ENCODE measurements around the gene ACD.

The ACD gene

DNA sequence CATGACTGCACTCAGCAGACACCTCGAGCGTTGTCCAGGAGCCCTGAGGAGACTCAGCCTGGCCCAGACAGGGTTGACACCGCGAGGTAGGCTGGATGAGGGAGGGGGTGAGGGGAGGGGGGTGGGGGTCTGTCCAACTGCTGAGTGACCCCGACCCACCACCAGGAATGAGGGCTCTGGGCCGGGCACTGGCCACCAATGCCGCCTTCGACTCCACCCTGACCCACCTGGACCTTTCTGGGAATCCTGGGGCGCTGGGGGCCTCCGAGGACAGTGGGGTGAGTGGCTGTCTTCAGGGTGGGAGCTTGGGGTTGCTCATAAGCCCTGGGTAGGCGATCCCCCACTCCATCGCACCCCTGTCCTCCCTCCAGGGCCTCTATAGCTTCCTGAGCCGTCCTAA, 12.4 kb downstream of the ACD start:
- no peaks in the 10 kb centered on the region for H3K36me3 ChIP-seq (ENCODE audit: control insufficient read depth in 2 of 2, insufficient read depth in 1 of 2, low read length in 2 of 2)
- H3K4me3 ChIP-seq (ENCODE audit: low read depth, low read length): no peak overlapping the region
- ChIA-PET CTCF (interaction anchor here (0.9 to 9.9 kb wide), 3 partner anchors 97 to 126 kb away, joined by 3 to 119 read pairs (median 73); no protein-coding TSS in a partner anchor), POLR2A (interaction anchor here (0.7 kb wide), 1 partner anchor 296 kb away, joined by 4 read pairs; no protein-coding TSS in a partner anchor)
- TF ChIP-seq ZNF335 (tag by site-specific recombination; conservative IDR thresholded peaks at IDR 0.05): no peak
- TF ChIP-seq ZNF140 (tag by site-specific recombination; IDR thresholded peaks at IDR 0.05): no peak
- no peak for TF ChIP-seq ZSCAN5A (tag by site-specific recombination; IDR thresholded peaks at IDR 0.05)
- TF ChIP-seq ZNF311 (tag by site-specific recombination; IDR thresholded peaks at IDR 0.05; ENCODE audit: borderline replicate concordance): no peak
- no peak for TF ChIP-seq ZNF76 (tag by site-specific recombination; IDR thresholded peaks at IDR 0.05; ENCODE audit: borderline replicate concordance, low read depth)
- no peak for TF ChIP-seq WT1 (tag by site-specific recombination; IDR thresholded peaks at IDR 0.05)
- no peak for TF ChIP-seq ZNF404 (tag by site-specific recombination; IDR thresholded peaks at IDR 0.05)
- no peak for TF ChIP-seq ZNF585B (tag by site-specific recombination; IDR thresholded peaks at IDR 0.05)
- no peak for TF ChIP-seq ZNF639 (tag by site-specific recombination; IDR thresholded peaks at IDR 0.05)
- TF ChIP-seq ZNF561 (tag by site-specific recombination; IDR thresholded peaks at IDR 0.05; ENCODE audit: borderline replicate concordance): no peak
- no peak for TF ChIP-seq ZNF223 (tag by site-specific recombination; IDR thresholded peaks at IDR 0.05)
- no peak for TF ChIP-seq BCL11A (tag by site-specific recombination; IDR thresholded peaks at IDR 0.05; ENCODE audit: low read depth)
- TF ChIP-seq PRDM2 (tag by site-specific recombination; IDR thresholded peaks at IDR 0.05; ENCODE audit: borderline replicate concordance): no peak
- no peak for TF ChIP-seq FEZF1 (tag by site-specific recombination; IDR thresholded peaks at IDR 0.05)
- no peak for TF ChIP-seq ZNF521 (tag by site-specific recombination; IDR thresholded peaks at IDR 0.05)
- H3K4me1 ChIP-seq (ENCODE audit: control insufficient read depth, insufficient read depth, low read length): no peaks in the 10 kb centered on the region
- H3K27ac ChIP-seq (ENCODE audit: extremely low read depth, low read depth, low read length): no peak overlapping the region
- H3K9me3 ChIP-seq (ENCODE audit: control insufficient read depth, insufficient read depth, low read depth, low read length): no peaks in the 10 kb centered on the region

DNA sequence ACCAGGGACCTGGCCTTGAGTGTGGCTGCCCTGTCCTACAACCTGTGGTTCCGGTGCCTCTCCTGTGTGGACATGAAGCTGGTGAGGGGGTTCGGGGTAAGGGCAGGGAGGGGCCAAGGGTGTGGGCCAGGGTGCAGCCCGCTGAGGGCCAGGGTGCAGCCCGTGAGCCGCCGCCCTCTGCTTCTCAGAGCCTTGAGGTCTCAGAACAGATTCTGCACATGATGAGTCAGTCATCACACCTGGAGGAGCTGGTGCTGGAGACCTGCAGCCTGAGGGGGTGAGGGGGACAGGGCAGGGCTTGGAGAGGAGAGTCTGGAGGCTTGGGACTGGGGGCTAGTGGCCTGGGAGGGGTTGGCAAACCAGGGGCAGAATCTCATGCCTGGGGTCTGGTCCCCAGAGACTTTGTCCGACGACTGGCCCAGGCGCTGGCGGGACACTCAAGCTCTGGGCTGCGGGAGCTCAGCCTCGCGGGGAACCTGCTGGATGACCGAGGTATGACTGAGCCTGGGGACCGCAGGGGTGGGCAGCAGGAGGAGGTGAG, 12.9 kb downstream of the ACD start:
- no peaks in the 10 kb centered on the region for H3K36me3 ChIP-seq (ENCODE audit: control insufficient read depth in 2 of 2, insufficient read depth in 1 of 2, low read length in 2 of 2)
- no peaks in the 10 kb centered on the region for H3K4me1 ChIP-seq (ENCODE audit: control insufficient read depth, insufficient read depth, low read length)
- no peak overlapping the region for H3K4me3 ChIP-seq (ENCODE audit: low read depth, low read length)
- TF ChIP-seq ZNF169 (tag by site-specific recombination; IDR thresholded peaks at IDR 0.05): no peak
- no peak for TF ChIP-seq ZFP69B (tag by site-specific recombination; IDR thresholded peaks at IDR 0.05)
- peak; percentile 38; the same call in 1 of the 2 replicates for TF ChIP-seq GLIS1 (tag by site-specific recombination; IDR thresholded peaks at IDR 0.05)
- peak; percentile 82 for TF ChIP-seq KLF1 (tag by site-specific recombination; IDR thresholded peaks at IDR 0.05)
- TF ChIP-seq REPIN1 (tag by site-specific recombination; IDR thresholded peaks at IDR 0.05; ENCODE audit: low read depth): no peak
- H3K9me3 ChIP-seq (ENCODE audit: control insufficient read depth, insufficient read depth, low read depth, low read length): no peaks in the 10 kb centered on the region
- ChIA-PET CTCF (interaction anchor here (0.6 to 9.9 kb wide), 5 partner anchors 29 to 169 kb away, joined by 3 to 119 read pairs (median 4); no protein-coding TSS in a partner anchor), POLR2A (interaction anchor here (0.7 to 1.9 kb wide), 2 partner anchors 126 to 296 kb away, joined by 4 to 7 read pairs; no protein-coding TSS in a partner anchor)
- no peak overlapping the region for H3K27ac ChIP-seq (ENCODE audit: extremely low read depth, low read depth, low read length)

Data from HEK293 (cell line).